Parathyroid adenoma (tissue), 2 donors: ENCODE results near the gene B4GALNT3.

Experiments used
- H2AFZ ChIP-seq: fragments of 300-600 bp; sonication (generic); one replicate; pipeline ENCODE4 v1.7.0; 2017; ENCODE audit warnings: antibody characterized with exemption, mild to moderate bottlenecking
- H3K27ac ChIP-seq: fragments of 300-600 bp; sonication (generic); one replicate; pipeline ENCODE4 v1.7.0; 2017
- H3K27me3 ChIP-seq: fragments of 300-600 bp; sonication (generic); one replicate; pipeline ENCODE4 v1.7.0; 2017; ENCODE audit warnings: low read length; ENCODE audit not compliant: control insufficient read depth, insufficient read depth
- H3K36me3 ChIP-seq: fragments of 300-600 bp; sonication (generic); one replicate; pipeline ENCODE4 v1.7.0; 2017; ENCODE audit warnings: low read length; ENCODE audit not compliant: control insufficient read depth, insufficient read depth
- H3K4me1 ChIP-seq: fragments of 300-600 bp; sonication (generic); one replicate; pipeline ENCODE4 v1.7.0; 2017; ENCODE audit warnings: control low read depth
- H3K4me2 ChIP-seq: fragments of 300-600 bp; sonication (generic); one replicate; pipeline ENCODE4 v1.7.0; 2017; ENCODE audit warnings: low read length
- H3K4me3 ChIP-seq: fragments of 300-600 bp; sonication (generic); one replicate; pipeline ENCODE4 v1.7.0; 2017; ENCODE audit warnings: low read depth, low read length
- H3K79me2 ChIP-seq: fragments of 300-600 bp; sonication (generic); one replicate; pipeline ENCODE4 v1.7.0; 2017; ENCODE audit warnings: control low read depth
- H3K9ac ChIP-seq: fragments of 300-600 bp; sonication (generic); one replicate; pipeline ENCODE4 v1.7.0; 2017; ENCODE audit warnings: mild to moderate bottlenecking
- H3K9me3 ChIP-seq: fragments of 300-600 bp; sonication (generic); one replicate; pipeline ENCODE4 v1.7.0; 2017; ENCODE audit warnings: low read length; ENCODE audit not compliant: control insufficient read depth
- TF ChIP-seq, protein P1 (sequence below): fragments of 300-600 bp; sonication (generic); IDR thresholded peaks from one replicate; pipeline ENCODE4 v1.7.0; 2017; ENCODE audit warnings: antibody characterized with exemption, mild to moderate bottlenecking
- donor health status: primary hyperparathyroidism.

The B4GALNT3 gene

DNA sequence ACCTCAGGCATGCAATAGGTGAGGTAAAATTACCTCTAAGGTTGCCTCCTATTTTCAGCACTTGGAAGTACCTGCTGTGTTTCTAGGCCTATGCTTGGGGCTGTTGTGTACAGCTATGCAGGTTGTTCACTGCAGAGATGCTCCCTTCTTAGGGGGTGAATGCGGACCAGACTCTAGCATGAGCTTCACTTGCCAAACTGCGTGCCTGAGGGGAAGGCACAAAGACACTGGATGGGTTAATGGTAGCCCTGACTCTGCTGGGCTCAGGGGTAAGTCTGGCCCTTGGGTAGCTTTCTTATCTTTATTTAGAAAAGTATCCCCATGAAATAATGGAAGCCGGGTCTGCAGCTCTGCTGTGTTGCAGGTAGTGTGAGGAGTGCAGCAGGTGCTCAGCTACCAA lies 35.7 kb downstream of the B4GALNT3 start:
- Histone ChIP-seq H3K4me2 (no peak overlapping the region), H2AFZ (no peak overlapping the region), H3K4me3 (no peak overlapping the region), H3K27me3 (no peaks in the 10 kb centered on the region), H3K9ac (no peak overlapping the region), H3K4me1 (no peaks in the 10 kb centered on the region), H3K79me2 (peaks cover 4% of the 10 kb centered on the region), H3K9me3 (no peaks in the 10 kb centered on the region), H3K36me3 (no peaks in the 10 kb centered on the region), H3K27ac (no peak overlapping the region)
- TF ChIP-seq, protein P1, sequence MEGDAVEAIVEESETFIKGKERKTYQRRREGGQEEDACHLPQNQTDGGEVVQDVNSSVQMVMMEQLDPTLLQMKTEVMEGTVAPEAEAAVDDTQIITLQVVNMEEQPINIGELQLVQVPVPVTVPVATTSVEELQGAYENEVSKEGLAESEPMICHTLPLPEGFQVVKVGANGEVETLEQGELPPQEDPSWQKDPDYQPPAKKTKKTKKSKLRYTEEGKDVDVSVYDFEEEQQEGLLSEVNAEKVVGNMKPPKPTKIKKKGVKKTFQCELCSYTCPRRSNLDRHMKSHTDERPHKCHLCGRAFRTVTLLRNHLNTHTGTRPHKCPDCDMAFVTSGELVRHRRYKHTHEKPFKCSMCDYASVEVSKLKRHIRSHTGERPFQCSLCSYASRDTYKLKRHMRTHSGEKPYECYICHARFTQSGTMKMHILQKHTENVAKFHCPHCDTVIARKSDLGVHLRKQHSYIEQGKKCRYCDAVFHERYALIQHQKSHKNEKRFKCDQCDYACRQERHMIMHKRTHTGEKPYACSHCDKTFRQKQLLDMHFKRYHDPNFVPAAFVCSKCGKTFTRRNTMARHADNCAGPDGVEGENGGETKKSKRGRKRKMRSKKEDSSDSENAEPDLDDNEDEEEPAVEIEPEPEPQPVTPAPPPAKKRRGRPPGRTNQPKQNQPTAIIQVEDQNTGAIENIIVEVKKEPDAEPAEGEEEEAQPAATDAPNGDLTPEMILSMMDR = no peak

- no peak overlapping the region for H3K4me2 ChIP-seq
- no peaks in the 10 kb centered on the region for H3K9me3 ChIP-seq
- no peaks in the 10 kb centered on the region for H3K79me2 ChIP-seq
- H3K27ac ChIP-seq = no peak overlapping the region
- H3K36me3 ChIP-seq = no peaks in the 10 kb centered on the region
- TF ChIP-seq, protein P1 = no peak
- no peak overlapping the region for H3K9ac ChIP-seq
- no peaks in the 10 kb centered on the region for H3K27me3 ChIP-seq
- peaks cover 3% of the 10 kb centered on the region for H3K4me1 ChIP-seq
- no peak overlapping the region for H3K4me3 ChIP-seq
- no peak overlapping the region for H2AFZ ChIP-seq
Observed at GRCh38 chr12:496736-497135, 37.0 kb downstream of the B4GALNT3 start.

GRCh38 chr12:497501-498160 lies 37.9 kb downstream of the B4GALNT3 start:
- Histone ChIP-seq H3K27me3 (no peaks in the 10 kb centered on the region), H3K79me2 (no peaks in the 10 kb centered on the region), H3K36me3 (no peaks in the 10 kb centered on the region), H3K9me3 (no peaks in the 10 kb centered on the region), H3K4me1 (peaks cover 6% of the 10 kb centered on the region), H3K4me2 (no peak overlapping the region), H3K4me3 (no peak overlapping the region), H3K9ac (no peak overlapping the region), H2AFZ (no peak overlapping the region), H3K27ac (no peak overlapping the region)
- TF ChIP-seq, protein P1 = no peak

- Histone ChIP-seq H3K27ac (no peak overlapping the region), H2AFZ (no peak overlapping the region), H3K27me3 (no peaks in the 10 kb centered on the region), H3K36me3 (no peaks in the 10 kb centered on the region), H3K9ac (no peak overlapping the region), H3K79me2 (no peaks in the 10 kb centered on the region), H3K9me3 (no peaks in the 10 kb centered on the region), H3K4me3 (no peak overlapping the region), H3K4me1 (peaks cover 9% of the 10 kb centered on the region), H3K4me2 (no peak overlapping the region)
- TF ChIP-seq, protein P1 = peak; percentile 17
Observed at GRCh38 chr12:499837-500458, 40.2 kb downstream of the B4GALNT3 start.
